Coronary artery (tissue), 2 donors: ENCODE results near the gene NHEJ1.

Experiments used
- DNase-seq: peaks from one replicate; pipeline ENCODE4 v3.0.0-alpha.2; 2017; ENCODE audit warnings: low spot score
- H3K27ac ChIP-seq, 2 donors: fragments of 200-600 bp; sonication (generic); one replicate each; pipeline ENCODE4 v1.5.1; 2016 to 2019
- H3K4me3 ChIP-seq: fragments of 200-600 bp; sonication (generic); 2 replicates; pipeline ENCODE4 v1.5.1; 2016; ENCODE audit warnings: mild to moderate bottlenecking, moderate library complexity
- CTCF ChIP-seq: fragments of 200-600 bp; sonication (generic); IDR thresholded peaks from one replicate; pipeline ENCODE4 v1.5.1; 2019; ENCODE audit warnings: antibody characterized with exemption

The NHEJ1 gene

GRCh38 chr2:219112651-219113338 is 47.8 kb downstream of the NHEJ1 start:
- H3K27ac ChIP-seq: no peak overlapping the region
- no peak for TF ChIP-seq CTCF
- H3K4me3 ChIP-seq: no peak overlapping the region
- no peak for DNase-seq

GRCh38 chr2:219112062-219112406 is 48.6 kb downstream of the NHEJ1 start:
- Histone ChIP-seq H3K4me3 (no peak overlapping the region), H3K27ac (no peak overlapping the region)
- no peak for DNase-seq
- TF ChIP-seq CTCF: no peak

GRCh38 chr2:219111375-219112061 is 49.1 kb downstream of the NHEJ1 start:
- Histone ChIP-seq H3K4me3 (no peak overlapping the region), H3K27ac (no peak overlapping the region)
- TF ChIP-seq CTCF: no peak
- DNase-seq: no peak

- TF ChIP-seq CTCF: no peak
- Histone ChIP-seq H3K4me3 (no peak overlapping the region), H3K27ac (no peak overlapping the region)
- DNase-seq: no peak
These were observed 51.1 kb downstream of the NHEJ1 start for GRCh38 chr2:219109471-219109870.

- H3K4me3 ChIP-seq: no peak overlapping the region
- DNase-seq: no peak
- H3K27ac ChIP-seq: no peak overlapping the region
- no peak for TF ChIP-seq CTCF
These were observed 52.9 kb downstream of the NHEJ1 start for GRCh38 chr2:219107758-219108157.

GRCh38 chr2:219106251-219106650 is 54.4 kb downstream of the NHEJ1 start:
- no peak for DNase-seq
- no peak overlapping the region for H3K27ac ChIP-seq
- TF ChIP-seq CTCF: no peak
- no peak overlapping the region for H3K4me3 ChIP-seq
